GM19467 (cell line): ENCODE measurements around the gene ZBTB7C.

Experiments
- ATAC-seq: cut with Tn5 transposase; IDR thresholded peaks from one replicate; pipeline ENCODE4 v1.9.1; 2021; ENCODE audit warnings: mild to moderate bottlenecking, moderate library complexity; ENCODE audit not compliant: unreplicated experiment

Gene ZBTB7C

DNA sequence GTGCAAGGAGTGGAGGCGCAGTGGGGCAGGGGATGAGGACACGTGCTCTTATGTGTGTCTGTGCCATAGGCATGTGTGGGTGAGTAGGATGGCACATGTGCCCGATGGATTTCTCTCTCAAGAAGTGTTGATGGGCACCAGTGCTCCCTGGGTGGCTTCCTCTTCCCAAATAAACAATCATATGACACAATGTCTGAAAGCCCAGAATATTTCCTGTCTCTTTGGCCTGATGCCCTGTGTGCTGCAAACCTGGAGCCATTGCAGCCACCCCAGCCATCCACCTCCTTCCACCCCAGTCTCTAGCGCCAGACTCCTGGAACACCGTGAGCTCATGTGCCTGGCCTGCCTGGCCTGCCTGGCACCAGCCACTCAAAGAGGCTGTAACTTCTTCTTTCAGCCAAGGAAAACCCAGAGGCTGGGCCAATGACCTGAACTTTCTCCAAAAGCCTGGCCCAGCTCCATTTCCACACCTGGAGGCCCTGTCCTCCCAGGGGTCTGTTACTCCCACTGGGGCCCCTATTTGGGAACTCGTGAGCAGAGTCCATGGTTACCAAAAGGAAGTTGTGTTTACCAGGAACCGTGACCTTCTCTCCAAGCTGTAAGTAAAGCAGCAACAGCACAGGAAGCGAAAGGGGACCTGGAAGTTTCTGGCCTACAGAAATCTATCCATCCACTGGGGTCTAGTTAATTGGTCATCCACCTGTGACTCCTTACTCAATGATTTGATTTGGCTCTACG, 9.5 kb upstream of the ZBTB7C start:
- no peak for ATAC-seq

DNA sequence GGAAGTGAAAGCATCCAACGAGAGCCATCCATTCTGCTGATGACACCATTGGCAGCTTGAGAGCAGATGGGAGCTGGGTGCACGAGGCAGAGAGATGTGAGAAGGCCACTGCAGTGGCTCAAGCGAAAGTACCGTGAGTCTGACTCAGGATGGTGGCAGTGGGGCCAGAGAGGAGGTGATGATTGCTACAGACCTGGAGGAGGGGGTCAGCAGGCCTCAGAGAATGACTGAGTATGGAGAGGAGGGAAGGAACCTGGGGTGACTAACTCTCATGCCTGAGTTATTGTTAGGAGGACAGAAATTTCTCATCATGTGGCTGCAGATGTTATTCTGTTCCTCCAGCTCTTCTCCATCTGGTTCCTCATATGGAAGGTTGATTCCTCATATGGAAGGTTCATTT, 8.8 kb upstream of the ZBTB7C start:
- no peak for ATAC-seq

DNA sequence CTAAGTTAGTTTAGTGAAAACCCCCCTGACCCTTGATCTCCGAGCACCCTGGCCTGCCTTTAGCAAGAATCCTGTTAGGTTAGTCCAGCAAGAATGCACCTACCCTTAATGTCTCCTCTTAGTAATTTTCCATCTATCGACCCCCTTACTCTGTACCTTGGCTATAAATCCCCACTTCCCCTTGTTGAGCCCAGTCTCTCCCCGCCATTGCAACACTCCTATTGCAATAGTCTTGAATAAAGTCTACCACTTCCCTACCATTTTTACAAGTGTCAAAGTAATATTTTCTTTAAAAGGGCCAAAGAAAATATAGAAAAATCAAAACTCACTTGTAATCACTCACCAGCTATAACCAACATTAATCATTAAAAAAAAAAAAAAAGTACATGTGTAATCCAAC, 4.2 kb upstream of the ZBTB7C start:
- no peak for ATAC-seq

DNA sequence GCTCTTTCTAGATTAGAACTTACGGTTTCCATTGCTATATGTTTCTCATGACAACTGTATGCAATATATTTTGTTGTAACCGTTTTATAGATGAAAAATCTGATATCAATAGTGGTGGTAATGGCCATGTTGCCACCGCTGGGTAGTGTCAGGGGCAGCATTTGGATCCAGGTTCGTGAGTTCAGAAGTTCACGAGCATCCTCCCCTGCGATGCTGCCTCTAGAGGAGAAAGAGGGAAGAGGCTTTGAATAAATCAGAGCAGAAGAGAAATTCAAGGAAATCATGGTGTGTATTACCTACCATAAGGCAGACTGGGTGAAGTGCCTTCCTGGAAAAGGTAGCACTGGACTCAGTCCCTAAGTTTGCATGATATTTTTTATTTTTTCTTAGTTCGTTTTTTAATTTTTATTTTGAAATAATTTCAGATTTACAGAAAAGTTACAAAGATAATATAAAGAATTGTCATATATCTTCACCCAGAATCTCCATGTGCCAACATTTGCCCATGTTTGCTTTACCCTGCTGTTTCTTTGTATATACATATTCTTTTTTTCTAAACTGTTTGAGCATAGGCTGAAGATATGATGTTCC, 3.3 kb upstream of the ZBTB7C start:
- no peak for ATAC-seq

DNA sequence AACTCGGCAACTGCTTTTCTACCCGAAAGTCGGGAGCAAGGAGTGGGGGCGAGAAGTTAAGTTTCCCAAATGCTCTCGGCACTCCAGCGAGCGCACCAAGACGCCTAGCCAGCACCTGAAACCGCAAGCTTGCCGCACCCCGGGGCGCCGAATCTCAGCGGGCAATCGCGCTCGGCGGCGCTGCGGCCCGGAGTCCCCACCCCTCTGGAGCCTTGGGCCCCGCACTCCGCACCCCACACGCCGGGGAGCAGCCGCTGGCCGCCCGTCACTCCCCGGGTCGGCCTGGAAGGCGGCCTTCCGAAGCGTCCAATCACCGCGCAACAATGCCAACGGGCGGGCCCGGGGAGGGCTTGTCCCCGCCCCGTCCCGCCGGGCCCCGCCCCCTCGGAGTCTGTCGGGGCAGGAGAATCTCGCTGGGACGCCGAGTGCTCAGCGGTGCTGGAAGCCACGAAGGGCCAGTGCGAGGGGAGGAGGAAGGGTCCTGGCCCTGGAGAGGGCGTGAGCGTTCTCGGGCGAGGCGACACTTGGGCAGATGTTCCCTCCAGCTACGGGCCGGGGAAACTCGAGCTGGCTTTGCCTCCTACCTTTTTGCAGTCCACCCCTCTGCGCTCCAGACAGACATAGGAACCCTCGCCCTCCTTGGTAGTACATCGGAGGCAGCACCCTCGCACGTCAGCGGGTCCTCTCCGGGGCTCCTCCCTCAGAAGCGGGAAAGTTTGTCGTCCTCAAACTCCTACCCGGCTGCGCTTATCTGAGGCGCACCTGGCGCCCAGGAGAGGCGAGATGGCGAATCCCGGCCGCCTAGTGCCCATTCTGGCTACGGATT, 1.1 kb upstream of the ZBTB7C start:
- ATAC-seq, result peak; percentile 87

DNA sequence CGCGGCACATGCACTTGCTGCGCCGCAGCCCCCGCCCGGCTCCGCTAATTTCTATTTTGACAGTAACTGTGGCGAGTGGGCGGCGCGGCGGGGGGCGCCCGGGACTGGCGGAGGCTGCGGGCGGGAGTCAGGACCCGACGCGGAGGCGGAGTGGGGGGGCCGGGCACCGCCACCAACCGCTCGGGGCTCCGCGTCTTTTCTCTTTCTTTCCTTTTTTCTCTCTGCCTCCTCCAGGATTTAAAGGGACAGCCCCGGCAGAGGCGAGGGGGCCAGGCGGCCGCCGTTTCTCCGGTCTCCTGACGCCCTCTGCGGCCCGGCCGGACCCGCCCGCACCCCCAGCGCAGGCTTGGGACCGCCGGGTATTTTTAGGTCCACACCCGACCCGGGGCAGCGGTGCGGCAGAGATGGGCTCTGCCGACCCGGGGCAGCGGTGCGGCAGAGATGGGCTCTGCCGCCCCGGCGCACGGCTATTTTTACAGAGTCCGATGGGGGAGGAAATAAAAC, 460 bp upstream of the ZBTB7C start:
- no peak for ATAC-seq

DNA sequence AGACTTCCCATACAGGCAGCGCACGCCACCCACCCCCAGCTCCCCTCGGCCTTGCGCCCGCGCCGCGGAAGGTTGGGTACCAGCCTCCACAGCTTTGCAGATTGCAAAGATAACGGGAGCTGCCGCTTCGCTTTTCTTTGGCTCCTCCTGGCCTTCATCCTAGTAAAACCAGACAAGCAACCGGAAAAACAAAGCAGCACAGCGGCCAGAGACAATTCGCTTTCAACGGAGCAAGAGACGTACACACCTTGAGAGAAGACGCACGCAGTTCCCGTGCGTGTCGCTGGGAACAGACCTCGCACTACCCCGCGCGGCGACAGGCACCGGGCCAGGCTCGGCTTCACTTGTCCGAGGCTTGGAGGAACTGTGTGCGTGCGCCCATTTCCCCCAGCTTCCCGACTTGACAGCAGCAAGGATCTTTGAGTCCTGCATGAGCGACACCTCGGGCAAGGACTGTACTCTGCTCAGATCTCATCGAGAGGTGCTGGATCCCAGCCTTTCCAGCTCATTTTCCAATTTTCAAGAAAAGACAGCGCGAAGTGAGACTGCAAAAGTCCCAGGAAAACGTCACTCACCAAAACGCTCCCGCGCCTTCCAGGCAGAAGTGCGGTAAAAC, 964 bp downstream of the ZBTB7C start:
- ATAC-seq, result no peak

DNA sequence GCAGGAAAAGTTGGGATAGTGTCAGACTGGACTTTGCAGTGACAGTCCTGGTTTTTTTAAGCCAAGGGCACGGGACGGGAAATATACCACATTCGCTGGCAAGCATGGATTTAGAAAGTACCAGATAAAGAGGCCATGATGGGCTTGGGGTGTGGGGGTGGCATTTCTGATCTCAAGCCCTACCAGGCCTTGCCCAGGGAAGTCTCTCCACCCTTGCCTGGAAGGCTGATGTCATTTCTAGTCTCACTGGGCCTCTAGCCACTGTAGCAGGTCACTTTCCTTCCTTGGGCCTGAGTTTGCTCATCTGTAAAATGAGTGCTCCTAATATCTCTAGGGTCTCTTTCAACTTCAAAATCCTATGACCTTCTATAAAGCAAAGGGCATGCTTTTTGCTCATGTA, 1.8 kb downstream of the ZBTB7C start:
- no peak for ATAC-seq

DNA sequence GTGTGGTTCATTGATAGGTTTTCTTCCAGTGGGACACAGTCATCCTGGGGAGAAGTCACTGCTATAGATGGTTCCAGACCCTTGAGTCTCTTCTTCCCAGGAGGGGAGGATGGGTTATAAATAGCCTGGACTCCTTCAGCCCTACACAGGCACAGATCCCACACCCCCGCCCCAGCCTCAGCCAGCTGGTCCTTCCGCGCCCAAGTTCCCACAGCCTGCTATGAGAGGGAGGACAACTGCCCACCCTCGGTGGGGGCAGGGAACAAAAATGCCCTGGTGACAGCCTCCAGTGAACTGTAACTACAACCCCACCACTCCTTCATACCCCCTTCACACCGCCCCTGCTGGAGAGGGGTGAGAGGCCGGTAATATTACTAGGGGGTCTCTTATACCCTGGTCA, 3.2 kb downstream of the ZBTB7C start:
- ATAC-seq, result no peak

DNA sequence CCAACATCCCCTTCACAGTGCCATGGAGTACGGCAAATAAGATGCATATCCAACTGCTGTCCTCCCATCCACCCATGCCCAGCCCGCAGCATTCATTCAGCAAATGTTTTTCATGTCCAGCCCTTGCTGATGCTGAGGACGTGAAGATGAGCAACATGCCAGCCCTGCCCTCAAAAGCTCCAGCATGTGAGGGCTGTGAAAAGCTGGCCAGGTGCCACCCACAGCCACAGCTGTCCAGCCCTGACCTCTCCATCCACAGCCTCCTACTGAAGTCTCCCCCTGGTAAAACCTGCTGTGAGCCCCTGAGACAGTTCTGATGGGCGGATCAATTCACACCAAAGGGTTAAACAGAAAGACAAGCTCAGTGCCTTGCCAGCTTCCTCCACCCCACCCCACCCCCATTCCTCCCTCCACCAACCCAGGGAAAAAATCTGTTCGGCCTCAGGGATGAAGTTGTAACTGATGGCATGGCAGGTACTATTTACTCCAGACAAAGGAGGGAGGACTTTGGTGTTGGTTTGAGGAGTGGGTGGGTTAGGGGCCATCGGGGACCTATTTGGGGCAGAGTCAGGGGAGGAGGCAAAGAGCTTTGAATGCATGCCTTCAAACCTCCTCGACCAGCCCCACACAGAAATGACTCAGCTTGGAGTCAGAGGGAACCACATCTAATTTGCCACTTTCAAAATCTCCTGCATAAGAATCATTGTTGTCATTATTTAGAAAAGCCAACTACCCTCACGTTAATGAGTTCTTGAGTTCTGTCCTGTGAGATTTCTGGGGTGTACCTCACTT, 4.3 kb downstream of the ZBTB7C start:
- no peak for ATAC-seq

DNA sequence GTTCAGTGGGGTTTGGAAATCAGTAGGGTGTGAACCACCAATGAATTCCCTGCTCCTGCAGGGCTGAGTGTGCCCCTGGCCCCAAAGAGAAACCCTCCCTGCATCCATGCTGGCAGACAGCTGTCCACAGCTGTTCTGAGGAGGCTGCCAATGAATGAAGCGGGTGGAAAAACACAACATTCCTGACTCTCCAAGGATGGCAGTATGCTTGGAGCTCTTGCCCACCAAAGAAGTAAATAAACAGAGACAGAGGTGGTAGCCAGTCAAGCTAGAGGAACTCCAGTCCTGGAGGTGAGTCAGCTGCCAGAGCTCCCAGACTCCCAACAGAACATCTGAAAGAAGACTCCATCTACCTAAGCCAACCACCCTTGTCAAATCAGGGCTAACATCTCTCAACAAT, 6.2 kb downstream of the ZBTB7C start:
- no peak for ATAC-seq

DNA sequence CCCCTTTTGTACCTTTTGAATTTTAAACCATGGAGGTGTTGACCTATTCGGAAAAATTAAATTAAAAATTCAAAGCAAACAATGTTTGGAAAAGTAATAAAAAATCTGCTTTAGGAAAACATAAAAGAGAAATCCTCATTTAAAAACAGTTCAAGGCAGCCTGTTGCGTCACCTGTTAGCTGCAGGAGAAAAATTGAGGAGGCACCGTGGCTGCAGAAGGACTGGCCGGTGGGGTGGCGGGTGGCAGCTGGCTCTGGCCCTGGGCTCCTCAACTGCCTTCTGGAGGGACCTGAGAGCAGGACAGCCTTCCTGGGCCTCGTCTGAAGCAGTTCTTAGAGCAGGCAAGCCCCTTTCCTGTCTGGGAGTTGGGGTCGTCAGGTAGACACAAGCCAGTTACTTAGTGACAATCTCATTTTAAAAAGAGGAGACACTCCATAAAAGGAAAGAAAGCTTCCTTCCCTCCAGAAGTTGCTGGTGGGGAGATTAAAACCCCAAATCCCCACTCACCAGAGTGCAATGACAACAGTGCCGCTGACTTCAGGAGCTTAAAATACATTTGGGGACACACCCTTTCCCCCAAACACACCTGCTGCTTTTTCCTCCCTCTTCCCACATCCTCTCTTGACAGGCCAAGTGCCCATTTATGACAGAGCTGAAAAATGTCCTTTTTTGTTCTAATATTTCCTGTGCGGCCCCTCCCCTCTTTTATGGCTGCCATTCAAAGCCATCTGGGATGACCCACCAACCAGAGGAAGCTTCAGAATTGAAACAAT, 9.7 kb downstream of the ZBTB7C start:
- no peak for ATAC-seq

DNA sequence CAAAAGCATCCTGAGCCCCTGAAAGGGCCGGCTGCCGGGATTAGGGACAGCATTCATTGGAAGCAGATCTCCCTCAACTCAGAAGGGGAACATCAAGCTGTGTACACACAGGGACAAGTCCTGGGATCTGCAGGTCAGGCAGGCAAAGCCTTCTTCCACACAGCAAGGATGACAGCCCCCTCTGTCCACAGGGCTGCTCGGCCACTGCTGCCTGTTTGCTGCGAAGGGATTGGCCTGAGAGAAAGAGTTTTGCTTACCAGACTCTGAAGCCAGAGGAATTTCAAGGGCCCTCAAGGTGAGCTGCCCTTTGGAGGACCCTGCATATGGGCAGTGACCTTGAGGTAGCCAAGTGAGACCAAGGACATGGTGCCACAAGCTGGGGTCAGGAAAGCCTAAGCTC, 11.1 kb downstream of the ZBTB7C start:
- no peak for ATAC-seq

DNA sequence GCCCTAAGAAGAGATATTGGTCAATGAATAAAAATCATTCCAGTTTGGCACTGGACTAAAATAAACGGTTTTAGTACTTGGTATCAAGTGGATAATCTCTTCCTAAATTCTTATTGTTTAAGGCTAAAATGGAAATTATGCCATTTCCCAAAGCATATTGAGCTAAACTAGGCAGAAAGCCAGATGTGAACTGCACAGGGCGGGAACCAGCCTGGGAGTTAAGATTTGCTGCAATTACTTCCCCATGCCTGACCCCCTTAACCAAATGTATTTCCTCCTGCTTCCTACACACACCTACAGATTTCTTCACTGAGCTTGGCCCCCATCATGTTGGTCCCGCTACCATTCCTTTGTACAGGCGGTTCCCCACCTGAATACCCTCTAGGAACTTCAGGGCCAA, 12.2 kb downstream of the ZBTB7C start:
- no peak for ATAC-seq

DNA sequence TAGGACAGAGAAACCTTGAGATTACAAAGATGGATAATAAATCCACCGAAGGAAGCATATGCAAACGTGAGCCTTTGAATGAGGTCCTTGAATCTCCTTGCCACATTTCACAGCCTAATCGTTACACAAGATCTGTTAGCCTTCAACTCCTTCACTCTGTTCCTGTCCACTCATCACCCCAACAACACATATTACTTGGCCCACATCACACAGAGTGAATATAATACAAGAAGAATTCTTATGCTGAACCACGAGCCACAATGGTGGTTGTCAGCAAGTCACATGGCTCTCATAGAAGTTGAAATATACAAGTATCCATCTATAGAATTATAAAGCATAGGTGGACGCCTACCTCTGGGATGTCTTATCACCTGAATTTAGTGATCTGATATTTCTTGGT, 12.6 kb downstream of the ZBTB7C start:
- no peak for ATAC-seq

DNA sequence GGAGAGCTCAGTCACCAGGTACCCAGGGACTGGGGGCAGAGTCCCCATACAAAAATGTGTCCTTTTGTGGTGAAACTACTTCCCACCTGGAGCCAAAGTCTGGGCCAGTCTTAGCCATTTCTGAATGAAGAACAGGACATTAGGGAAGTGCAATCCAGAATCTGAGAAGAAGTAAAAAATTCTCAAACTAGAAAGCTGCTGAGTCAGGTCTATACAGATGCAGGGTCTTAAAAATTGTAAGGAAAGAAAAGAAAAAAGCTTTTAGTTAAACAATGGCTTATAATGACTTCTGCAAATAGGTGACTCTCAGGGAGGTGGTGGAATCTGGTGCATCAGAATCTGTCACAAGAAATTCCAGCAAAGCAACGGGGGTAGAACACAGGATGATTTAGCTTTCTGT, 13.5 kb downstream of the ZBTB7C start:
- ATAC-seq, result no peak

DNA sequence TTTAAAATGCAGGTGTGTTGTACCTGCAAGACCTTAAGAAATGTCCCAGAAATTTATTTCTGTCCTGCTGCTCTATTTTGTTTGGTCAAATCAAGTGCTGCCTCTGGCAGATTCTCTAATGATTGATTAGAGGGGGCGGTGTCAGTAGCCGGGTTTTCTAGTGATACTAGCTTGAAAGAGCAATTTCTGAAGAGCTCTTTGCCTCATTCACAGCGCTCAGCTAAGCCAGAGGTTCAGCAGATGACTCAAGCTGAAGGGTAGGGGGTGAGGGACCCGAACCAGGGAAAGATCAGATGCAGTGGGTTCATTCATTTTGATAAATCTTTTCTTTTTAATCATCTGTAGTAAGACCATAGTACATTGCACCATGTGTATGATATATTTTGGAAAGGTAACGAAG, 15.0 kb downstream of the ZBTB7C start:
- no peak for ATAC-seq

DNA sequence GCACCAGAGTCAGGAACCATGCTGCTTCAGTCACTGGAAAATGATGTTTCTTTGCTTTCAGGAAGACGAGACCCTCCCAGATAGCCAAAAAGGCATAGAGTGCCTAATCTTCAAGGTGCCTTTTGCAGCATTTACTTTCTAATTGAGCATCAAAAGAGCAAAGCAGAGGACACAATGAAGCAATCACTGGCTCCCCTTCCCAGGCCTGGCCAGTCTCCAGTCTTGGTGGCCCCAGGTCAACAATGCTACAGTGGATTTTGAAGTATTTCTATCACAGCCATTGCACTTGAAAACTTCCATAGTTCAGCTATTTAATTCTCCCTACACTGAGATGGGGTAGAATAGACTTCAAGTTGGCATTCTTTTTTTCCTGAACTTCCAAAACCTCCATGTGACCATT, 15.4 kb downstream of the ZBTB7C start:
- no peak for ATAC-seq

DNA sequence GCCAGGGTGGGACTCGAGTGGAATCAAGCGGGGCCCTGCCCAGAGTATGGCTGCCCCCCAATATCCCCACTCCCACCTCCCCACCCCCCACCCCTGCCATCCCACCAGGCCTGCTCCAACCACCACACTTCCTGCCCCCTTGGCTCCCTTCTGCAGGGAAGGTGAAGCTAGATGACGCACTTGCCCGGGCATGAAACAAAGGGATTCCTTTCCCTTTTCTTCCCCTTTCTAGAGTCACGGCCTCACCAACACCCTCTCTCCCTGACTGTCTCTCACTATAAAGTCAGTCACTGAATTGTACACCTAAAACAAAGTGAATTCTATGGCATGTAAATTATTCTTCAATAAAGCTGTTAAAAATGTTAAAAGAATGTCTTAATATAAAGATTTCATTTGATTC, 16.0 kb downstream of the ZBTB7C start:
- no peak for ATAC-seq

DNA sequence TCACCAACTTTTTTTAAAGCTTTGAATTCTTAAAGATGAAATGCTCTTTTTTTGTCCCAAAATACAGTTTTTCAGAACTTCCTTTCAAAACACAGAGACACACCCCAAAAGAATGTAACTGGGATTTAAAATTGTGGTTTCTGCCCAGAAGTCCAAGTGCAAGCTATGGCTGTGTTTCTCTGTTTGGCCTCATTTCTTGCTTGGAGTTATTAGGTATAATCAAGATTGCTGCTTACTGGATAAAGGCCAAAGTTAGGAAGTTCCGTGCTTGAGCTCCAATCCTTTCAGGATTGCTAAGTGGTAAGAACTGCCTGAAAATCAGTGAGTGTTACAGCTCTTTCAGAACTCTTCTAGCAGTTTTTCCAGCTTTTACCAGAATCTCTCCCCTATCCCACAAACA, 16.9 kb downstream of the ZBTB7C start:
- no peak for ATAC-seq
